HG03066 (cell line): ENCODE results near the gene CMTR2.
A peak's percentile ranks its signal among the peaks of the same experiment; 100 is the strongest.
"Not testable (repeated sequence)": the region's sequence is repeated elsewhere in the genome, so short reads cannot be mapped to it uniquely, and the experiment has no call there.

Source experiments
- ATAC-seq: cut with Tn5 transposase; IDR thresholded peaks from one replicate; pipeline ENCODE4 v1.9.1; 2021; ENCODE audit warnings: low read depth; ENCODE audit not compliant: unreplicated experiment

Gene CMTR2, protein sequence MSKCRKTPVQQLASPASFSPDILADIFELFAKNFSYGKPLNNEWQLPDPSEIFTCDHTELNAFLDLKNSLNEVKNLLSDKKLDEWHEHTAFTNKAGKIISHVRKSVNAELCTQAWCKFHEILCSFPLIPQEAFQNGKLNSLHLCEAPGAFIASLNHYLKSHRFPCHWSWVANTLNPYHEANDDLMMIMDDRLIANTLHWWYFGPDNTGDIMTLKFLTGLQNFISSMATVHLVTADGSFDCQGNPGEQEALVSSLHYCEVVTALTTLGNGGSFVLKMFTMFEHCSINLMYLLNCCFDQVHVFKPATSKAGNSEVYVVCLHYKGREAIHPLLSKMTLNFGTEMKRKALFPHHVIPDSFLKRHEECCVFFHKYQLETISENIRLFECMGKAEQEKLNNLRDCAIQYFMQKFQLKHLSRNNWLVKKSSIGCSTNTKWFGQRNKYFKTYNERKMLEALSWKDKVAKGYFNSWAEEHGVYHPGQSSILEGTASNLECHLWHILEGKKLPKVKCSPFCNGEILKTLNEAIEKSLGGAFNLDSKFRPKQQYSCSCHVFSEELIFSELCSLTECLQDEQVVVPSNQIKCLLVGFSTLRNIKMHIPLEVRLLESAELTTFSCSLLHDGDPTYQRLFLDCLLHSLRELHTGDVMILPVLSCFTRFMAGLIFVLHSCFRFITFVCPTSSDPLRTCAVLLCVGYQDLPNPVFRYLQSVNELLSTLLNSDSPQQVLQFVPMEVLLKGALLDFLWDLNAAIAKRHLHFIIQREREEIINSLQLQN

DNA sequence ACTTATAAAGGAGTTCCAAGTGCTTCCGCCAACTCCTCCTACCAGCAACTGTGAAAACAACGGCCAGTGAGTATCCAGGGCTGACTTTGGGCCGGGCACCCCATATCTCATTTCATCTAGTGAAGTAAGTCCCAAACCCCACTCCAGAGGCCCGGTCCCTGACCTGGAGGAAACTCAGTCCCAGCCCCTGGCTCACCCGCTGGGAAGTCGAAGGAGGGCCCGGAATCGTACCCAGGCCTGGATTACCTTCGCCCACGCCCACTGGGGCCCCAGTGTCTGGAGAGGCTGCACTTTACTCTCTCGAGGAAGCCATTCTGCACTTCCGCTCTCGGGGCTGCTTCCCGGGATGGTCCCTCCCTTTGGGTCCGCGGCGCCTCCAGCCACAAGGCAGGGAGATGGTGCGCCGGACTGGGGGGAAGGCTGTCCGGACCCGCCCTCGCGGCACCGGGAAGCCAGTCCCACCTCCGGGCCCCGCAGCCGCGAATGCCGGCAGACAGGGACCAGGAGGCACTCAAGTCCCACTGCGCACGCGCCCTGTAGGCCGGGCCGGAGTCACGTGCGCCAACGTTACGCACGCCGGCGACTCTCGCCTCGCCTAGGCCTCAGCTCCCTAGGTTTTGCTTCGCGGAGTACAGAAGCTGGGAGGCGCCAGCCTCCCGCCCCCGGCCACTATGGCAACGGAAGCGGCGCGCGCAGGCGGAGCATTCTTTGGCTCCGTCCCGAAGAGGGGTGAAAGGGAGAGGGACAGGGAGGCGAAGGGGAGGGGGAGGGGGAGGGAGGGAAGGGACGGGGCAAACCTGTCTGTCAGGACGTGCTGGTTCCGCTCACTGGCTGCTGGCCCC is at the start of gene CMTR2:
Gene CMTR2 (minus strand): TSS at position 513 of the 842 bp plus-strand sequence. CDS start 3,482 bp downstream, outside the sequence.
- ATAC-seq, result peak; percentile 86

DNA sequence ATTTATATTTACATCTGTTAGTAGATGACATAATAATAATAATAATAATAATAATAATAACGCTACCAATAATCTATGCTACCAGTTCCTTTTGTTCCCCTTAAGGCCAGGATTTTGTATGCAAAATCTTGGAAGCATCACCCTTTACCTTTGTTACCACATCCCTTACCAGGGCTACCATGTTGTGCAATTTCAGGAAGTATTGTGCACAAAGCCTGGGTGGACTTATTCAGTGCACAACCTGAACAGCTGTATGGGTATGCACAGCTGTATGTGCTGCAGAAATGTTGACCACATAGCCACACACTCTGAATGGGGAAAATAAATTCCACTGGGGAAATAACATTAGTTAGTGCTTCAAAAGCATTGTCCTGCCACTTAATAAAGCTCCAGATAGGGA is 49.4 kb upstream of the CMTR2 start:
- no peak for ATAC-seq

DNA sequence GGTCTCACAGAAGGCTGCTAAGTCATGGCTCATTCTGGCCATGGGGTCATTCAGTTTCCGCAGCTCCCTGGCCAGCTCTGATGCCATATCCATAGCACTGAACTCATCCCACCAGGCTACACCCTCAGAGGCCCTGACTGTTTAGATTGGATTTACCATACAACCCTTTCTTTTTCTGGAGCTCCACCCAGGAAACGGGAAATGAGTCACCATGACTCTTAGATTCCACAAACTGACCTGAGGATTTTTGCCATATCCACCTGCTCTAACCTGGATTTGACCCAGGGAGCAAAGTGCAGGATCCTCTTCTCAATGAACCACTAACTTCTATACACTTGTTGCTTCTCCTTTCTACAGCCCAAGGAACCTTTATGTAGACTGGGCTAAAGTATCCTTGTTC is 49.0 kb upstream of the CMTR2 start:
- ATAC-seq, result no peak

DNA sequence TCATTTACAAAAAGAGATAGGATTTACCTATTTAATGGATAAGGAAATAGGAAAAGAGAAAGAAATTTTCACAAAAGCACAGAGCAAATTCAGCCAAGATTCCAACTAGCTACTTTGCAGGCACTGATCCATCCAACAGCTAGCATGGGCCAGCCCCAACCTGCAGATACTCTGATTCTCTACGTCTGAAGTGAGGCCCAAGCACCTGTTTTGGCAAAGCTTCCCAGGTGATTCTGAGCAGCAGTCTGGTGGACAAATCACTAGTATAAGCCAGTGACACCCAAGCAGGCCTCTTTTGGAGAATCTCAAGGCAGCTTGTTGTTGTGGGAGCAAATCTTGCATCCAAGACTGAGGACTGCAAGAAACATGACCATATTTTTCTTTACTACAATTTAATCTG is 48.4 kb upstream of the CMTR2 start:
- no peak for ATAC-seq

DNA sequence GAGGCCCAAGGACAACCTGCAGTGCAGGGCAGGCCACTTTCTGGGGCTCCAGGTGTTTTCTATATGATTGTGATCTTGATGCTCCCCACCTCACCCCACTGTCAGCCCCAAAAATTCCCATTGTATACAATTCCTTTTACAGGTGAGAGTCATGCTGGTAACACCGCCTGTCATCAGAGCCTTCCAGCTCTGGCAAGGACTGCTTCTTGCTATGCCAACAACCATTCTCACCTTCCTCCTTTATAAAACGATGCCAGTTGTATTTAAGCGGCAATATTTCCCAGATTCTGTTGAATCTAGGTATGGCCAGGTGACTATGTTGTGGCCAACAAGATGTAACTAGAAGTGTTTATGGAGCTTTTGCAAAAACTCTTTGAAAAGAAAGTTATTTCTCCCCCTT is 38.9 kb upstream of the CMTR2 start:
- no peak for ATAC-seq

DNA sequence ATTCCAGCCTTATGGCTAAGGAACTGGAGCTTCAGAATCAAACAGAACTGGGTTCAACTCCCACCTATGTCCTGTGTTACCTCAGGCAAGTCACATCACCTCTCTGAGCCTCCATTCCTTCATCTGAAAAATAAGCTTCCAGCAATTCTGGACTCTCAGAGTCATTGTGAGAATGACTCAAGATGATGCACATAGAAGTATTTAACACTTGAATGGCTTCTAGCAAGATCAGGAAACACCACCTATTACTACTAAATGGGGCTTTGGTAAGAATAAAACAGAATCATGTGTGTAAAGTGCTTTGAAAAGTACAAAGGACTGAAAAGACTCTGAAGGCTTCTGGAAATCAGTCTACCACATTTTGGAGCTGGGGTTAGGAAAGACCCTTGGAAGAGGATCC is 38.5 kb upstream of the CMTR2 start:
- ATAC-seq, result no peak

DNA sequence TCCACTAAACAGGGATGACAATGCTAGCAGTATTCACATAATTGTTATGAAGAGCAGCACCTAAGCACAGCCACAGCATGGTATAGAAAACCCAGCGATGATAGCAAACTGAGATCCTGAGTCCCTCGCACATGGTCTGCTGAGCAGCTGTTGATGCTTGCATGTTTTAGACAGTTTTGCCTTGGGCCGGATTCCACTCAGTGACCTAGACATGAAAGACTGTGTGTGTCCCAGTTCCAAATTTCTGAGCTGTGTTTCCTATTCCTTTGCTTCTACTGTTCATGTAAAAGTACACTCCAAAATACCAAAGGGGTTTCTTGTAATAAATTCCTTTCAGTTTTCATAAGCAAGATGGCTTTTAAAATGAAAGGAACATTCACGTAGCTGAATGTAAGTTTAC is 30.8 kb upstream of the CMTR2 start:
- no peak for ATAC-seq

DNA sequence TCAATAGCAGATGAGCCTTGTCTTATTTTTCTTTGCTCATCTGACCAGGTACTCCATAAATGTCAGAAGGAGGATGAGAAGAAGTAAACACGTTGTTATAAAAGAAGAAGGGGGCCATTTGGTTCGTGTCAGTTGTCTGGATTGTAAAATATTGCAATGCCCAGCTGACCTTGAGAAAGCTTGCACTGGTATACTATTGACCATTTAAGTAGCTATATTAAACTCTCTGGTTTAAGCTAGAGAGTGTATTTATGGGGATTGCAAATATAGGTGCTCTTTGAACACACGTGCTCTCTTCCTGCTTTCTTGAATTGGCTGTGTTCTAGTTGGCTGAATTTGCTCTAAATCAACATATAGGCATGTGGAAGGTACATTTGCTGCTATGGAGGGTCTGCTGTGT is 26.1 kb upstream of the CMTR2 start:
- no peak for ATAC-seq

DNA sequence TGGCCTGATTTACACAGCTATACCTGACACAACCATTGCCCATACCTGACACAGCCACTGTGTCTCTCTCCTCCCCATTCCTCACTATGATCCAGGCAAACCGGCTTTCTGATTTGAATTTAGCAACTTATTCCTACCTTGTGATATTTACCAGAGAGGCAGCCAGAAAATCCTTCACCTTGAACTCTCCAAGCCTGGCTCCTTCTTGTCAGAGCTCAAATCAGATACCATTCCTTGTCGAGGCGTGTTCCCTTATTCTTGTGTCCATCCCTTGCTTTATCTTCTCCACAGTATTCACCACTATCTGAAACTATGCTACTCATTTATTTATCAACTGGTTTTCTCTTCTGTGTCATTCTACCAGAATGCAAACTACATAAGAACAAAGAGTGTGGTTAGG is 24.4 kb upstream of the CMTR2 start:
- ATAC-seq, result not testable (repeated sequence)

DNA sequence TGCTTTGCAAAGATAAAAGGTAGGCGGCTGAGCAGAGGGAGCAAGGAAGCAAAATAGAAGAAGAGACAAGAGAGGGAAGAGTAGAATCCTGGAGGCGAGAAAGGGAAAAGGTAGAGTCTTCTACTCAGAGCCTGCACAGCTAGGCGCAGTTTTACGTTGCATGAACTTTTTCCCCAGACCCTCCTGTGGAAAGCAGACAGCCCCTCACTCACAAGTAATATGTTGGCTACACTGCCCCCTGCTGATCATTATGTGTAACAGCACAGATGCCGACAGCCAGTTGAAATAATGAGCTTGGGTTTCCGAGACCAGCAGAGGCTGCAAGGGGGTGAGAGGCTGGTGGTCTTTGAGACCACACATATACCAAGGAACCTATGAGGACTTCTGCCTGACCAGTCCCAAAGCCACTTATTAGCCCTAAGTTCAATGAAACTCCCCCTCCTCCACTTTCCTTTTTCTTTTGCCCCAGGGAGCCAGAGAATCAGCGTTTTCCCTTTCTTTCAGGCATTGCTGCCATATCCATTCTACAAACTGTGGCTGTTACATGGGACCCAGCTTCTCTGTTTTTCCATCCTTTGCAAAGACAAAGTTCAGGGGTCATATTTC is 22.5 kb upstream of the CMTR2 start:
- no peak for ATAC-seq

DNA sequence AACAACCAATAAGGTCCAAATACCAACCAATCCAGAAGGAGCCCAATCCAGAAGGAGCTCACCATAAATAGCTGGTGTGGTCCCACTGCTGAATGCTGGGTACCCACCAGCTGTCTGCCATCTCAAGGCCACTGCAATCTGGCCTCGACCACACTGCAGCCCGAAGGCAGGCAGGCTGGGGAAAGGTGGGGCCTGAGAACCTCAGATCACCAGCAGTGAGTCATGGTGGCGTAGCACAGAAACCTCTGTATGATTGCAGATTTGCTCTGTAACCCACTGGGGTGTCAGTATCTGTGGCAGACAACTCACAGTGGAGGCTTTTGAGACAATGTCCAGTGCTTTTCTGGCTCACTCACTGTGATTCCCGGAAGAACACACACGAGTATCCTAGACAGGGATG is 14.7 kb upstream of the CMTR2 start:
- ATAC-seq, result no peak

DNA sequence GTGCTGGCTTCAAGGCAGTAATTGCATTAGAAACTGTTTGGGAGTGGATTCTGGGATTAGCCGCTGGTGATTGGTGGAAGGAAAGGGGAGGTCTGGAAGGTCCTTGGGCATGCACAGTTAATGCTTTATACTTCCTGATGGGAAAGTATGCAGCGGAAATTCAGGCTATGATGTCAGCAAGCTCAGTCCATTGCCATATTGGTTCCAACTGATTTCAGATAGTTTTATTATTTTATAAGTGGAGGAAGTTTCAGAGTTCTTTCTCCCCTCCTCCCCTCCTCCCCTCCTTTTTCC is 8.1 kb upstream of the CMTR2 start:
- ATAC-seq, result no peak

DNA sequence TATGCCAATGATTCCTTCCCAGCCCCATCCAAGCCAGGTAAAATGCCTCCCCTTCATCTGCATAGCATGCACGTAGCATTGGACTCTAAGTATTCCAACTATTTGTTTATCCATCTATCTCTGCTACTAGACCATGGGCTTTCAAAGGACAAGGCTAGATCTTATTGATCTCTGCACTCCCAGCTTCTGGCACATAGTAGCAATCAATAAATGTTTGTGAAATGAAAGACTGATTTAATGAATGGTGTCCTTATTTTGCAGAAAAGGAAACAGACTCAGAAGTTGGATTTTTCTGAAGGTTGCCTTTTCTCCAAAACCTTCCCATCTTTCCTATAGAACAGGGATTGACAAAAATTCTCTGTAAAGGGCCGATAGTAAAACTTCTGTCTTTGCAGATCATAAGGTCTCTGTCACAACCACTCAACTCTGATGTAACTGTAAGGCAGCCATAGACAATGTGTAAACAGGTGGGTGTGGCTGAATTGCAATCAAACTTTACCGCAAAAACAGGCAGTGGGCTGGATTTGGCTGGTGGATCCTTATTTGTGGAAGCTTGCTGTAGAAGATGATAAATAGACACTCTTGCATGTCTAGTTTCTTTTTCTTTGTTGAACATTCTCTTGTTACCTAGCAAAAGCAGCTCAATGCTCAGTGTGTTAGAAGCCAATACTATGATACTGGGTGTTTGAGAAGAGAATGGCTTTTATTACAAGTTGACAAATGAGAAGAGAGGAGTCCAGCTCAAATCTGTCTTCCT is 7.6 kb upstream of the CMTR2 start:
- no peak for ATAC-seq

DNA sequence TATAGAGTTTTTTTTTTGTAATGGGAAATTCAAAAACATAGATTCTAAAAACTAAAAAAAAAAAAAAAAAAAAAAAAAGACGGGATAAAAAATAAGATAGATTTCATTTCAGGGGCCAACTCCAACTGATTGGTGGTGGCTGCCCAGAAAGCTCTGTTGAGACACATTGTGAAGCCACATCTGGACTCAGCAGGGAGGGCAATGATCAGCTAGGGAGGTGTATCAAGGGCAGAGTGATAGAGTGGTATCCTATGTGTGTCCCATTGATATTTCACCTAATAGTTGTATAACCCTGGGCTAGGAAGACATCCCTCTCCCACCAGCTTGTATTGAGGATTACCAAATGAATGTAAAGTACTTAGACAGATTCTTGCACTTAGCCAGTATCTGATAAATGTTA is 6.7 kb upstream of the CMTR2 start:
- ATAC-seq, result no peak

DNA sequence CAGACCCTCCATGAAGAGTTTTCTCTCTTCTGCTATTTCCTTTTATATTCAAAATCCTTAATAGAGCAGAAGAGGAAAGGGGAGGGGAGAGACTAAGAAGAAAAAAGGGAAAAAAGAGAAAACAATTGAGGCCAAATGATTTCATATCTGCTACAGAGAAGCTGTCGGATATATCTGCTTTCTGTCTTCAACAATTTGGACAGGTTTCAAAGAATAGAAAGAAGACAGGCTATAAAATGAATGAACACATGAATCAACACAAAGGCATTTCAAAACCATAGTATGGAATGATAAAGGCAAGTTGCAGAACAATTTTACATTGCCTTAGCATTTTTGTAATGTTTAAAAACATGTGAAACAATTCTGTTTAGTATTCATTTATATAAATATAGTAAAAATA is 4.7 kb upstream of the CMTR2 start:
- no peak for ATAC-seq

DNA sequence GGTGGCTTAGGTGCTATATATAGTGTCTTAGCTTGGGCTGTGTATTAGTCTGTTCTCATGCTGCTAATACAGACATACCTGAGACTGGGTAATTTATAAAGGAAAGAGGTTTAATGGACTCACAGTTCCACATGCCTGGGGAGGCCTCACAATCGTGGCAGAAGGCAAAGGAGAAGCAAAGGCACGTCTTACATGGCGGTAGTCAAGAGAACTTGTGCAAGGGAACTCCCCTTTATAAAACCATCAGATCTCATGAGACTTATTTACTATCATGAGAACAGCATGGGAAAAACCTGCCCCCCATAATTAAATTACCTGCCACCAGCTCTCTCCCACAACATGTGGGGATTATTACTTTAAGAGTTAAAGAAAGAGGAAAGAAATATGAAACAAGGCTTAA is 2.9 kb upstream of the CMTR2 start:
- not testable (repeated sequence) for ATAC-seq

DNA sequence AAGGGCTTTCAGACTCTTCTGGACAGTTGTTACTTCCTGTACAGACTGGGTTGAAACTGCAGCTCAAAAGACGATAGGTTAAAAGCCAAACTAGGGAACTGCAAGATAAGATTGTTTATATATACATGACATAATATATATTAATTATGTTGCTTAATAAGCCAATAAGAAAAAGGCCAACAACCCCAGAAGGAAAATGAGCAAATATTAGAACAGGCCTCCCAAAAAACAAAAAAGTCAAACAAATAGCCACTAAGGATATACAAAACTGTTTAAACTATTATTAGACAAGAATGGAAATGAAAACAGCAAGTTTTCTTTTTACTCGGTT is 495 bp upstream of the CMTR2 start:
- ATAC-seq, result no peak

DNA sequence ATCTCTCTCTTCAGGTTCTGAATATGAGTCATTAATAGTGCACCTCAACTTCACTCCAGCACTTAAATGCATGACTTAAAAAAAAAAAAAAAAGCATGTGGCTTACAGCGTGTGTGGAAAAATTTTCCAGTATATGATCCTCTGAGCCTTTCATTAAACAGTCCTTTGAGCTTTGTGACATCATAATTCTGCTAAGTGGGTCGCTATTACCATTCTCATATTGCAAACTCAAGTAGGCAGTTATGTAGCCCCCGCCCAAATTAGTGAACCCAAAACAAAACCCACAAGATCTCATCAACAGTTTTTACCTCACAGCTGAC is 672 bp downstream of the CMTR2 start:
- ATAC-seq, result no peak

DNA sequence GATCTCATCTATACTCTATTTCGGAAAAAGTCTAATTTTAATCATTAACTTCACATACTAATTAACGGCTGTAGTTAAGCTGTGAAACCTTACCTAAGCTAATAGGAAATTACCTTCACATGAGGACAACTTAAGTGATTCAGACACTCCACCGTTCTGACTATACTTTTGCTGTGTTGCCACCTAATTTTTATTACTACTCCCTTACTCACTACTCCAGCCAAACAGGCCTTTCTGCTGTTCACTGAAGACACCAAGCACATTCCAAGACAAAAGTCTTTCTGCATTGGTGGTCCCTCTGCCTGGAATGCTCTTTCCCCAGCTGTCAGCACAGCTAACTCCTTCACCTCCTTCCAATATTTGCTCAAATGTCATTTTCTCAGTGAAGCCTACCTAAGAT is 1.3 kb downstream of the CMTR2 start:
- no peak for ATAC-seq

DNA sequence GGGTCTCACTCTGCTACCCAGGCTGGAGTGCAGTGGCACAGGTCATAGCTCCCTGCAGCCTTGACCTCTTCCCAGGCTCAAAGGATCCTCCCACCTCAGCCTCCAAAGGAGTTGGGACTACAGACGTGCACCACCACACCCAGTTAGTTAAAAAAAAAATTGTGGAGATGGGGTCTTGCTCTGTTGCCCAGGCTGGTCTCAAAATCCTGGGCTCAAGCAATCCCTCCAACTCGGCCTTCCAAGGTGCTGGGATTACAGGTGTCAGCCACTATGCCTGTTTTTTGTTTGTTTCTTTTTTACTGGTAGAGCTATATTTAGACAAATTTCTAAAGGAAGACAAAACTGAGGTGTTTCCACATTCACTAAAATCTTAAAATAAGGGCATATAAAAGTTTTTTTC is 1.7 kb downstream of the CMTR2 start:
- ATAC-seq, result no peak

DNA sequence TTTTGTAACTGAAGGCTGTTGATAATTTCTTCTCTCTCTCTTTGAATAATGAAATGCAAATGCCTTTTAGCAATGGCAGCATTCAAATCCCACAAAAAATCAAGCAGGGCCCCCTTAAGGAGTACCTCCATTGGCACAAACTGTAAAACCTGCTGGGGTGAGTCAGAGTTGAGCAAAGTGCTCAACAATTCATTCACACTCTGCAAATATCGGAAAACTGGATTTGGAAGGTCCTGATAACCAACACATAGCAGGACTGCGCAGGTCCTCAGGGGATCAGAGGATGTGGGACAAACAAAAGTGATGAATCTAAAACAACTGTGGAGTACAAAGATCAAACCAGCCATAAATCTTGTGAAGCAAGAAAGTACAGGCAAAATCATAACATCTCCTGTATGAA is 5.6 kb downstream of the CMTR2 start:
- no peak for ATAC-seq
